ENCODE measurements around the gene ADAM23. TPM values are rescaled to one million over a fixed set of nuclear protein-coding genes. Genes with fewer than 3 reads are reported as not detected.

The ADAM23 gene
- total and polyA plus RNA-seq, 2 of the 13 experiments (the other 11 are each of a cell fraction or from before 2014, with no cell fraction given): 0.04 TPM; not detected in 1

- H3K36me3 ChIP-seq (replicated peaks in 1 of 2; ENCODE audit: control insufficient read depth in 1 of 2, insufficient read depth in 2 of 2, low read length in 2 of 2): no peaks in the 10 kb centered on the region
- no peak for ATAC-seq
- H4K20me1 ChIP-seq (ENCODE audit: insufficient read depth, low read length): no peaks in the 10 kb centered on the region
- intact Hi-C loops (cut with micrococcal nuclease; ENCODE audit: unreplicated experiment) (no loop called here), in situ Hi-C loops (cut with HindIII; ENCODE audit: extremely low pct_ligation_motif_present, low pct_unique_long_range_greater_than_20kb) (no loop called here)
- no peak for DNase-seq (ENCODE audit: low spot score)
- BruUV-seq (replicated peaks): no TSS peak
- H3K27me3 ChIP-seq (ENCODE audit: control insufficient read depth in 1 of 2, insufficient read depth in 2 of 2, low read length in 2 of 2): peaks cover 0 to 17% of the 10 kb centered on the region in 2 experiments; a peak in 2 of 5 replicates
- TF ChIP-seq IKZF4 (CRISPR knock-in tag; IDR thresholded peaks at IDR 0.05; ENCODE audit: borderline replicate concordance, low read depth, not compliant biosample characterization) (no peak), KLF11 (CRISPR knock-in tag; IDR thresholded peaks at IDR 0.05) (no peak), SAP130 (CRISPR knock-in tag; IDR thresholded peaks at IDR 0.05; ENCODE audit: low read depth) (no peak), FOXO1 (CRISPR knock-in tag; IDR thresholded peaks at IDR 0.05) (no peak), HMGXB4 (CRISPR knock-in tag; IDR thresholded peaks at IDR 0.05; ENCODE audit: borderline replicate concordance in 1 of 2, low read depth in 1 of 2) (no peak), CBFB (CRISPR knock-in tag; IDR thresholded peaks at IDR 0.05) (no peak), MLLT10 (CRISPR knock-in tag; IDR thresholded peaks at IDR 0.05) (no peak), RBM22 (optimal IDR thresholded peaks at IDR 0.05; ENCODE audit: low read length) (no peak), ARNT2 (CRISPR knock-in tag; IDR thresholded peaks at IDR 0.05; ENCODE audit: low read depth) (no peak), FUBP1 (CRISPR knock-in tag; IDR thresholded peaks at IDR 0.05; ENCODE audit: borderline replicate concordance) (no peak)
- CTCF ChIA-PET (ENCODE audit: low intra/inter-chr PET ratio, low total read pairs): no interaction called here
- H3K4me2 ChIP-seq (ENCODE audit: low read depth, low read length): no peak overlapping the region
- no peak for FAIRE-seq
- POLR2A ChIA-PET: no interaction called here
- H2AFZ ChIP-seq (ENCODE audit: low read length): no peak overlapping the region
- no peak overlapping the region for H3K27ac ChIP-seq (ENCODE audit: extremely low read length, insufficient read depth, low read length)
- no peaks in the 10 kb centered on the region for H3K4me1 ChIP-seq (ENCODE audit: insufficient read depth, low read length)
- H3K9me3 ChIP-seq (ENCODE audit: low read length): no peaks in the 10 kb centered on the region
- no peak overlapping the region for H3K4me3 ChIP-seq (replicated peaks in 1 of 3; ENCODE audit: insufficient read depth in 1 of 3, low read depth in 2 of 3, low read length in 3 of 3)
- H3K79me2 ChIP-seq (ENCODE audit: insufficient read depth, low read length): no peaks in the 10 kb centered on the region
- H3K9ac ChIP-seq (ENCODE audit: insufficient read depth, low read depth, low read length): no peak overlapping the region
- 6% methylated on average over 1 of the region's 1 CpG for WGBS (ENCODE audit: low lambda C conversion rate)
Observed at GRCh38 chr2:206488623-206489022, 45.3 kb downstream of the ADAM23 start.

All from HepG2 (cell line).